Gastrocnemius medialis (tissue), 4 donors: ENCODE results near the gene HMCN1.

Source experiments
- POLR2A ChIP-seq, 2 donors: fragments of 450-650 bp; IDR thresholded peaks; one replicate each; pipeline ENCODE4 v1.6.1; 2017; ENCODE audit warnings: antibody characterized with exemption in 2 of 2, mild to moderate bottlenecking in 2 of 2, moderate library complexity in 2 of 2
- TF ChIP-seq, protein P1 (sequence below), 5 experiments: fragments of 450-650 bp in 3 of 5; fragments of 200-600 bp in 2 of 5; sonication (generic) in 2 of 5; IDR thresholded peaks in 4 of 5; conservative IDR thresholded peaks in 1 of 5; 1 replicate in 4 of 5; 2 replicates in 1 of 5; pipeline ENCODE4 v1.5.1; 2016 to 2019; ENCODE audit warnings: antibody characterized with exemption in 5 of 5, mild to moderate bottlenecking in 3 of 5, moderate library complexity in 3 of 5

DNA sequence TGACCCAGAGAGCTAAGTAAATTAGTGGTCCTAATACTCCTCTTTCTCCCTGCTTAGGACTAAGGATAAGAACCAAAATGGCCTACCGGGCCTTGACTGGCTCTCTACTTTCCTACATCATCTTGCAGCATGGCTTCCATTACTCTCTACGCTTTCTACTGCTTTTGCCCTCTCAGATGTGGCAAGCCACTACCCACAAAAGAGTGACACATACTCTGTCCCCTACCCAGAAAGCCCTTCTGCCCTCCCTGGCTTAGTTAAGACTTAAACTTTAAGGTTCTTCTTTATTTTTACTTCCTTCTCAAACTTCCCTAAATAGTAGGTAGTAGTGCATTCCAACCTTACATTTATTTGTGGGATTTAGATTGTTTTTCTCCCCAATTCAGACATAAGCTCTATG lies 412.8 kb downstream of the HMCN1 start:
- no peak for TF ChIP-seq POLR2A (IDR thresholded peaks at IDR 0.05)
- TF ChIP-seq, protein P1, sequence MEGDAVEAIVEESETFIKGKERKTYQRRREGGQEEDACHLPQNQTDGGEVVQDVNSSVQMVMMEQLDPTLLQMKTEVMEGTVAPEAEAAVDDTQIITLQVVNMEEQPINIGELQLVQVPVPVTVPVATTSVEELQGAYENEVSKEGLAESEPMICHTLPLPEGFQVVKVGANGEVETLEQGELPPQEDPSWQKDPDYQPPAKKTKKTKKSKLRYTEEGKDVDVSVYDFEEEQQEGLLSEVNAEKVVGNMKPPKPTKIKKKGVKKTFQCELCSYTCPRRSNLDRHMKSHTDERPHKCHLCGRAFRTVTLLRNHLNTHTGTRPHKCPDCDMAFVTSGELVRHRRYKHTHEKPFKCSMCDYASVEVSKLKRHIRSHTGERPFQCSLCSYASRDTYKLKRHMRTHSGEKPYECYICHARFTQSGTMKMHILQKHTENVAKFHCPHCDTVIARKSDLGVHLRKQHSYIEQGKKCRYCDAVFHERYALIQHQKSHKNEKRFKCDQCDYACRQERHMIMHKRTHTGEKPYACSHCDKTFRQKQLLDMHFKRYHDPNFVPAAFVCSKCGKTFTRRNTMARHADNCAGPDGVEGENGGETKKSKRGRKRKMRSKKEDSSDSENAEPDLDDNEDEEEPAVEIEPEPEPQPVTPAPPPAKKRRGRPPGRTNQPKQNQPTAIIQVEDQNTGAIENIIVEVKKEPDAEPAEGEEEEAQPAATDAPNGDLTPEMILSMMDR (IDR thresholded peaks at IDR 0.05 in 4 of 5, conservative IDR thresholded peaks at IDR 0.05 in 1 of 5) = no peak
